Keratinocyte (primary cell): ENCODE data around the gene ANGPT4. TPM values are rescaled to one million over a fixed set of nuclear protein-coding genes. Genes with fewer than 3 reads are reported as not detected.

Experiments used
- DNase-seq: peaks from one replicate; pipeline ENCODE4 v3.0.0-alpha.2; 2011; ENCODE audit warnings: low read depth, missing footprints, low spot score
- FAIRE-seq: peaks from 2 replicates; lab custom pipeline; 2011; peaks lifted over from hg19 to GRCh38; lab: Jason Lieb, UNC
- H2AFZ ChIP-seq: 2 replicates; pipeline ENCODE4 v1.6.0; 2012; ENCODE audit warnings: low read length, control low read depth, inconsistent platforms; ENCODE audit not compliant: control insufficient read depth
- H3K27ac ChIP-seq: 2 replicates; pipeline ENCODE4 v1.5.1; 2011; ENCODE audit warnings: low read length; ENCODE audit not compliant: control insufficient read depth, insufficient read depth
- H3K27me3 ChIP-seq: 3 replicates; pipeline ENCODE4 v1.6.0; 2011; ENCODE audit warnings: low read length; ENCODE audit not compliant: control insufficient read depth, insufficient read depth; ENCODE audit errors: extremely low read depth
- H3K36me3 ChIP-seq, 2 experiments: 2 replicates in 1 of 2; 3 replicates in 1 of 2; pipeline ENCODE4 v1.5.1; 2011; ENCODE audit warnings: low read length in 2 of 2, mild to moderate bottlenecking in 1 of 2; ENCODE audit not compliant: control insufficient read depth in 2 of 2, insufficient read depth in 2 of 2; ENCODE audit errors: extremely low read depth in 1 of 2
- H3K4me1 ChIP-seq: 3 replicates; pipeline ENCODE4 v1.5.1; 2011; ENCODE audit warnings: low read length; ENCODE audit not compliant: control insufficient read depth, insufficient read depth; ENCODE audit errors: extremely low read depth
- H3K4me2 ChIP-seq: 3 replicates; pipeline ENCODE4 v1.6.0; 2011; ENCODE audit warnings: low read depth, low read length; ENCODE audit not compliant: control insufficient read depth, insufficient read depth; ENCODE audit errors: extremely low read depth
- H3K4me3 ChIP-seq, 3 experiments: fragments of 200-600 bp in 1 of 3; sonication (generic) in 1 of 3; 2 replicates in 2 of 3; 3 replicates in 1 of 3; pipeline ENCODE4 v1.5.1; 2011 to 2016; ENCODE audit warnings: low read length in 3 of 3, mild to moderate bottlenecking in 3 of 3, control low read depth in 2 of 3, inconsistent platforms in 1 of 3, low read depth in 1 of 3, mixed read lengths in 1 of 3, mixed run types in 1 of 3, moderate library complexity in 1 of 3; ENCODE audit not compliant: control insufficient read depth in 2 of 3, insufficient read depth in 2 of 3; ENCODE audit errors: extremely low read depth in 1 of 3
- H3K79me2 ChIP-seq: 2 replicates; pipeline ENCODE4 v1.6.0; 2012; ENCODE audit warnings: low read length; ENCODE audit not compliant: control insufficient read depth, insufficient read depth
- H3K9ac ChIP-seq: 3 replicates; pipeline ENCODE4 v1.6.0; 2011; ENCODE audit warnings: low read length; ENCODE audit not compliant: control insufficient read depth, insufficient read depth; ENCODE audit errors: extremely low read depth
- H3K9me1 ChIP-seq: 3 replicates; pipeline ENCODE4 v1.6.0; 2011; ENCODE audit warnings: low read length; ENCODE audit not compliant: control insufficient read depth, insufficient read depth; ENCODE audit errors: extremely low read depth
- H3K9me3 ChIP-seq: 2 replicates; pipeline ENCODE4 v1.5.1; 2012; ENCODE audit warnings: low read depth, low read length; ENCODE audit not compliant: control insufficient read depth
- H4K20me1 ChIP-seq: 3 replicates; pipeline ENCODE4 v1.6.0; 2011; ENCODE audit warnings: low read length; ENCODE audit not compliant: control insufficient read depth, insufficient read depth; ENCODE audit errors: extremely low read depth
- EZH2 ChIP-seq: IDR thresholded peaks from one replicate; pipeline ENCODE4 v1.6.1; 2012; ENCODE audit warnings: inconsistent platforms, mild to moderate bottlenecking, low read length, moderate library complexity
- dilution Hi-C: fragments of 300-500 bp; cut with MboI; formaldehyde crosslinking; loops from one replicate; pipeline ENCODE4 v1.7.0; 2020; ENCODE audit warnings: low sequenced_read_pairs; ENCODE audit not compliant: extremely low pct_ligation_motif_present
- polyA plus RNA-seq, 5 experiments: library from polyadenylated mRNA; depleted of rRNA in 3 of 5; stranded (reverse) in 3 of 5; stranded (forward) in 1 of 5; unstranded in 1 of 5; fragments of >200 nt; gene quantifications; 1 replicate in 1 of 5; 2 replicates in 3 of 5; 3 replicates in 1 of 5; pipeline versions ENCODE4 v1.2.1 to v1.2.3, GENCODE V29; 2011 to 2012; ENCODE audit warnings: missing spikeins in 2 of 5, low read depth in 1 of 5, low replicate concordance in 1 of 5
- TF ChIP-seq, protein P1 (sequence below), 3 experiments: IDR thresholded peaks in 1 of 3; conservative IDR thresholded peaks in 1 of 3; optimal IDR thresholded peaks in 1 of 3; 2 replicates in 2 of 3; 3 replicates in 1 of 3; pipeline versions ENCODE3 to v1.5.1; 2011; ENCODE audit warnings: low read length in 3 of 3, mild to moderate bottlenecking in 3 of 3, moderate library complexity in 2 of 3, control low read depth in 1 of 3, inconsistent platforms in 1 of 3; ENCODE audit not compliant: insufficient read depth in 2 of 3; ENCODE audit errors: extremely low read depth in 1 of 3

The ANGPT4 gene
- polyA plus RNA-seq, 1 donor (not counting 4 experiments of a cell fraction or from before 2014, with no cell fraction given), result not detected

DNA sequence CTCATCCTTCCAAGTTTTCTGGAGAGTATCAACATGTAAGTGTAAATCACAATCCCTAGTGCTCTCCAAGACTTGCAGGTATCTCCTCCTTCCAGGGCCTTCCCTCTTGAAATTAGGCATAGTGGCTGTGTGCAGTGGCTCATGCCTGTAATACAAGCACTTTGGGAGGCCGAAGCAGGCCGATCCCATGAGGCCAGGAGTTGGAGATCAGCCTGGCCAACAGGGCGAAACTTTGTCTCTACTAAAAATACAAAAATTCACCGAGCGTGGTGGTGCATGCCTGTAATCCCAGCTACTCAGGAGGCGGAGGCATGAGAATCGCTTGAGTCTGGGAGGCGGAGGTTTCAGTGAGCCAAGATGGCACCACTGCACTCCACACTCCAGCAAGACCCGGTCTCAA lies 9.4 kb upstream of the ANGPT4 start:
- TF ChIP-seq, protein P1, sequence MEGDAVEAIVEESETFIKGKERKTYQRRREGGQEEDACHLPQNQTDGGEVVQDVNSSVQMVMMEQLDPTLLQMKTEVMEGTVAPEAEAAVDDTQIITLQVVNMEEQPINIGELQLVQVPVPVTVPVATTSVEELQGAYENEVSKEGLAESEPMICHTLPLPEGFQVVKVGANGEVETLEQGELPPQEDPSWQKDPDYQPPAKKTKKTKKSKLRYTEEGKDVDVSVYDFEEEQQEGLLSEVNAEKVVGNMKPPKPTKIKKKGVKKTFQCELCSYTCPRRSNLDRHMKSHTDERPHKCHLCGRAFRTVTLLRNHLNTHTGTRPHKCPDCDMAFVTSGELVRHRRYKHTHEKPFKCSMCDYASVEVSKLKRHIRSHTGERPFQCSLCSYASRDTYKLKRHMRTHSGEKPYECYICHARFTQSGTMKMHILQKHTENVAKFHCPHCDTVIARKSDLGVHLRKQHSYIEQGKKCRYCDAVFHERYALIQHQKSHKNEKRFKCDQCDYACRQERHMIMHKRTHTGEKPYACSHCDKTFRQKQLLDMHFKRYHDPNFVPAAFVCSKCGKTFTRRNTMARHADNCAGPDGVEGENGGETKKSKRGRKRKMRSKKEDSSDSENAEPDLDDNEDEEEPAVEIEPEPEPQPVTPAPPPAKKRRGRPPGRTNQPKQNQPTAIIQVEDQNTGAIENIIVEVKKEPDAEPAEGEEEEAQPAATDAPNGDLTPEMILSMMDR (optimal IDR thresholded peaks at IDR 0.05 in 1 of 3, IDR thresholded peaks at IDR 0.05 in 1 of 3, conservative IDR thresholded peaks at IDR 0.05 in 1 of 3; ENCODE audit: extremely low read depth in 1 of 3, insufficient read depth in 2 of 3, low read length in 3 of 3), result no peak
- no peak for TF ChIP-seq EZH2
- dilution Hi-C loops, result no loop called here
- Histone ChIP-seq H3K4me3 (no peak overlapping the region), H3K9ac (no peak overlapping the region), H3K79me2 (no peaks in the 10 kb centered on the region), H4K20me1 (no peaks in the 10 kb centered on the region), H3K9me1 (no peaks in the 10 kb centered on the region), H3K27ac (no peak overlapping the region), H3K4me1 (no peaks in the 10 kb centered on the region), H3K9me3 (no peaks in the 10 kb centered on the region), H3K4me2 (no peak overlapping the region), H3K36me3 (no peaks in the 10 kb centered on the region), H3K27me3 (no peaks in the 10 kb centered on the region), H2AFZ (no peak overlapping the region)
- FAIRE-seq (no peak), DNase-seq (no peak)

DNA sequence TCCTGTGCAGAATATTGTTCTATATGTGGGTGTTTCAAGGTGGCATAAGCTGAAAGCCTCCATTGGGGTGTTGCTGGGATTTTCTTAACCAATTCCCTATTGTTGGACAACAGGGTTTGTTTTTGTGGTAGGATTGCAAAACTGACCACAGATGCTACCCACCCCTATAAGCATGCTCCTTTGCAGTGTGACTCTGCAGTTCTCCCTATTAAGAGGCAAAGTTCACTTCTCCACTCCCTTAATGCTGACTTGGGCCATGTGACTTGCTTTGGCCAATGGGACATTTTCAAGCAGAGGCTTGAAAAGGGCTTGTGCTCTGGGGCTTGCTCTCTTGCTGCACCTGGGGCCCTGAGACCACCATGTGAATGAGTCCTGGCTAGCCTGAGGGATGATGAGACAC lies 8.5 kb upstream of the ANGPT4 start:
- Histone ChIP-seq H4K20me1 (no peaks in the 10 kb centered on the region), H3K27ac (no peak overlapping the region), H3K36me3 (no peaks in the 10 kb centered on the region), H3K27me3 (no peaks in the 10 kb centered on the region), H3K79me2 (no peaks in the 10 kb centered on the region), H3K4me2 (no peak overlapping the region), H3K9ac (no peak overlapping the region), H3K9me1 (no peaks in the 10 kb centered on the region), H3K4me1 (no peaks in the 10 kb centered on the region), H2AFZ (no peak overlapping the region), H3K4me3 (no peak overlapping the region), H3K9me3 (no peaks in the 10 kb centered on the region)
- no peak for TF ChIP-seq EZH2
- TF ChIP-seq, protein P1 (optimal IDR thresholded peaks at IDR 0.05 in 1 of 3, IDR thresholded peaks at IDR 0.05 in 1 of 3, conservative IDR thresholded peaks at IDR 0.05 in 1 of 3; ENCODE audit: extremely low read depth in 1 of 3, insufficient read depth in 2 of 3, low read length in 3 of 3), result no peak
- DNase-seq (no peak), FAIRE-seq (no peak)
- dilution Hi-C loops, result no loop called here
